ENCODE measurements around the gene RPS6KC1. TPM values are rescaled to one million over a fixed set of nuclear protein-coding genes. Genes with fewer than 3 reads are reported as not detected.
"Not testable (repeated sequence)": the region's sequence is repeated elsewhere in the genome, so short reads cannot be mapped to it uniquely, and the experiment has no call there.

The RPS6KC1 gene
- total RNA-seq, 1 experiment from 2014 or later, result 33.4 TPM

DNA sequence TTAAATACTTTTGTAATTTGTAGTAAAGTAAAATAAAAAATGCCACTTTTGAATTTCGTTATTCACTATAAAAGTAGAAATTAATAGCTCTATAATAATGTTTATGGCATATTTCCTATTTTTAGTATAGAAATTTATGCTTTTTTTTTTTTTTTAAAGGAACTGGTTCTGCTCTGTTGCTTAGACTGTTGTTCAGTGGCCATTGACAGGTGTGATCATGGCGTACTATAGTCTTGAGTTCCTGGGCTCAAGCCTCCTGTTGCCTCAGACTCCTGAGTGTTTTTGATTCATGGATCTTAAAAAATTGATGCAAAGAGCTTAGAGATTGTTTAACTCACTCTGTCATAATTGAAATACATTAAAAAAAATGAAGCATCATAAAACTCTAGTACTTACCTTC lies 53.6 kb downstream of the RPS6KC1 start:
- no peak for DNase-seq (ENCODE audit: extremely low read depth, low read depth)

DNA sequence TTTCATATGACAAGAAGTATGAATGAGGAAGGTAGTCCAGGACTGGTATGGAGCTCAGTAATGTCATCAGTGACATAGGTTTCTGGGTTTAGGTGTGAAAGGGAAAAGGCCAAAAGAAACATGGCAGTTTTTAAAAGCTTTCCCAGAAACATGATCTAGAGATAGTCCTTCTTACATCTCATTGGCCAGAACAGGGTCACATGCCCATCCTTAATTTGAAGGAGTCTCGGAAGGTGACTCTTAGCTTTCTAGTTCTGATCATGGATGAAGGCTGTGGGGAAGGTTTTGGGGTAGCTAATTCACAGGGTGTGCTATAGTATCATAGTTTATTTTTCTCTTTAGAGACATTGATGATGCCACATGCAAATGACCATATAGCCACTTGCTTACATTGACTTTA lies 55.3 kb downstream of the RPS6KC1 start:
- DNase-seq (ENCODE audit: extremely low read depth, low read depth), result no peak

DNA sequence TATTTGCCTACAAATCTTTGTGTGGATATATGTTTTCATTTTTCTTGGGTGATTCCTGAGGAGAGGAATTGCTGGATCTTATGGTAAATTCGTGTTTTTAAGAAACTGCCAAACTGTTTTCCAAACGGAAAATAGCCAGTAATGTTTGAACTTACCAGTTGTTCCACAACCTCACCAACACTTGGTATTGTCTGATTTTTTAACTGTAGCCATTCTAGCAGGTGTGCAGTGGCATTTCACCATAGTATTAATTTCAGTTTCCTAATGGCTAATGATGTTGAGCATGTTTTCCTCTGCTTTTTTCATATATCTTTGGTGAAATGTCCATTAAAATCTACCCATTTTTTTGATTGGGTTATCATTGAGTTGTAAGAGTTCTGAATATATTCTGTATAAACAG lies 56.6 kb downstream of the RPS6KC1 start:
- DNase-seq (ENCODE audit: extremely low read depth, low read depth), result no peak

DNA sequence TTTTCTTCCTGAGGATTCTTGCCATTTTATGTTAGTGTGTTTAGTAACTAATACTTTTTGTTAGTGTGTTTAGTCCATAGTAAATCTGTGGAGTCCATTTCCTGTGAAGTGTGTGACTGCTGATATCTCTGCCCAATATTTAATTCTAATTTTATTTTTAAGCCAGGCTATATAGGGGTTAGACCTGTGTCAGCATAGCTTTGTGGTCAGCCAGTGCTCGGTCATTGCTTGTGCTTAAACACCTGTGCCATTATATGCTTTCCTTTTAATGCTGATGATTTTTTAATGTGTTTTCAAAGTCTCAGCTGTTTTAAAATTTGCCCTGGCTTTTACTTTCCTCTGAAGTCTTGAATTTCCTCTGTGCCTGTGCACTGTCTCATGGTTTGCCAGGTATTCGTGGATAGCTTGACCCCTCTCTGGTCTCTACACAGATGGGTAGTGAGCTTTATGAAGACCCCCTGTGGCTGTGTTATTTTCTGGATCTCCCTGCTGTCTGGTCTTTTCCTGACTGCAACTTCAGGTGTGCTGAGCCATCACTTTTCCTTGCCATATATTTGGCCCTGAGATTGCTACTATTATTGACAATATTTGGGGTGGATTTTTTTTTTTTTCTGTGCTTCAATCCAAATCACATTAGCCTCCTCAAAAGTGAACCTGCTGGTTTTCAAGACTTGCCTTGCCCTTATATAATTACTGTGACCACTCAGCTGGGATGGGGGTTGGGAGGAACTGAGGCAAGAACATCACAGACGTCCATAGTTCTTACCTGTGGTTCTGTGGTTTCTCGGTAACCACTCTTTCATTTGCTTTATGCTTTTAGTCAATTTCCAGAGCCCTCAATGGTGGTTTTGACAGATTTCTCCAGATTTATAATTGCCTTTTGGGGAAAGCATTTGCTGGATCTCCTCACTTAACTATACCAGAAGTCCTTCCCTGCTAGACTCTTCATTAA lies 59.6 kb downstream of the RPS6KC1 start:
- no peak for DNase-seq (ENCODE audit: extremely low read depth, low read depth)

DNA sequence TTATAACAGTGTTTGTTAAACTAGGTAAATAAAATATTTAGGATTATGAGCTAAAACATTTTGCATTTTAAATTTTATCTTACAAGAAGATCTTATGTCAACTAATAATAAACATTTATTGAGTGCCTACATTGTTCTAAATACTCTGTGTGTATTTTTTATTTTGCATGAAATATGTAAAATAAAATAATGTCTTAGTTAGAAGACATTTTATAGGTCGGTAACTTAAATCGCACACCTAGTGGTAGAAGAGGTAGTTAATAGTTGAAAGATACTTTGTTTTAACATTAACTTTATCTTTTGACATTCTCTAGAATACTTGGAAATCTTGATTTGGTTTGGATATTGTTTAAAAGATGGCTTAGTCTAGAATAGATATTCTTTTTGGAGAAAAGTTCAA lies 60.5 kb downstream of the RPS6KC1 start:
- no peak for DNase-seq (ENCODE audit: extremely low read depth, low read depth)

DNA sequence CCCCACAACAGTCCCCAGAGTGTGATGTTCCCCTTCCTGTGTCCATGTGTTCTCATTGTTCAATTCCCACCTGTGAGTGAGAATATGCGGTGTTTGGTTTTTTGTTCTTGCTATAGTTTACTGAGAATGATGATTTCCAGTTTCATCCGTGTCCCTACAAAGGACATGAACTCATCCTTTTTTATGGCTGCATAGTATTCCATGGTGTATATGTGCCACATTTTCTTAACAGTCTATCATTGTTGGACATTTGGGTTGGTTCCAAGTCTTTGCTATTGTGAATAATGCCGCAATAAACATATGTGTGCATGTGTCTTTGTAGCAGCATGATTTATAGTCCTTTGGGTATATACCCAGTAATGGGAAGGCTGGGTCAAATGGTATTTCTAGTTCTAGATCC lies 61.7 kb downstream of the RPS6KC1 start:
- DNase-seq (ENCODE audit: extremely low read depth, low read depth), result not testable (repeated sequence)

DNA sequence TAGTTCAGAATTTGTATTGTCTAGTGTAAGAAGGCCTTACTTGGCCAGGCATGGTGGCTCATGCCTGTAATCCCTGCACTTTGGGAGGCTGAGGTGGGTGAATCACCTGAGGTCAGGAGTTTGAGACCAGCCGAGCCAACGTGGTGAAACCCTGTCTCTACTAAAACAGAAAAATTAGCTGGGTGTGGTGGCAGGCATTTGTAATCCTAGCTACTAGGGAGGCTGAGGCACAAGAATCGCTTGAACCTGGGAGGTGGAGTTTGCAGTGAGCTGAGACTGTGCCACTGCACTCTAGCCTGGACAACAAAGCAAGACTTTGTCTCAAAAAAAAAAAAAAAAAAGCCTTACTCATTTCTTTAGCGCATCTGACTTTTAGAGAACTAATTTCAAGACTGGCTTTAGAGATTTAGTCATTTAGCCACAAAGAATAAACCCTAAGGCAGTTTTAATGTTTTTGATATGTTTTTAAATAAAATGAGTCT lies 66.7 kb downstream of the RPS6KC1 start:
- DNase-seq (ENCODE audit: extremely low read depth, low read depth), result not testable (repeated sequence)

DNA sequence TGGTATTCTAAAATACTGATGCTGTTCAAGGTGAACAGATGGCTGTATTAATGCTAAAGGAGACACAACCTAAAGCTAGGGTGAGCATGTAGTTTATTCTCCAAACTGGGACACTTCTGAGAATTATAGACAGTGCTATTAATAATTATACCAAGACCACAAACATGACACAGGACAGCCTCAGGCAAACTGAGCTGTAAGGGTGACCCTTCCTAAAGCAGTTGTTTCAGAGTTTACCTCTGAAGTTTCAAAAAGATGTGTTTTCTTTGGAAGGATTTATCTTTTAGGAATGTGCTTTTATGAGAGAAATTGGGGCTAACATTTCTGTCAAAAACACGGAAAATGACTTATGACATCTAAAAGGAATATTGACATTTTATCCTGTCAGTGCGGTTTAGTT lies 68.8 kb downstream of the RPS6KC1 start:
- DNase-seq (ENCODE audit: extremely low read depth, low read depth), result no peak

DNA sequence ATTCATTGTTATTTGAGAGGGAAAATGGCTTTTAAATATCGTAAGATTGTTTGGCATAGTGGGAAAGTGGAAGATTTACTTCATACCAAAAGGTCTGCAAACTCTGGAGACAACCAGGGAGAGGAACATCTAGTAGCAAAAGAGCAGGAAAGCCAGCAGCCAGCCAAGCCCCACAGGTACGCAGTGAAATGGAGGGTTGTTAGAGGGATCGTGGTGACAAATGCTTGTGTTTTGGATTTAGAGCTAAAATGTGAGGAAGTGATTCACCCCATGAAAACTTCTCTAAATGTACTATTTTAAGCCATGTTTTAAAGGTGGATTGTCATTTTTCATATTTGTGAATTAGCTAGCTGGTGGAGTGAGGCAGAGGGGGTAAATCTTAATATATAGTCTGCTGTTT lies 69.3 kb downstream of the RPS6KC1 start:
- DNase-seq (ENCODE audit: extremely low read depth, low read depth), result no peak

DNA sequence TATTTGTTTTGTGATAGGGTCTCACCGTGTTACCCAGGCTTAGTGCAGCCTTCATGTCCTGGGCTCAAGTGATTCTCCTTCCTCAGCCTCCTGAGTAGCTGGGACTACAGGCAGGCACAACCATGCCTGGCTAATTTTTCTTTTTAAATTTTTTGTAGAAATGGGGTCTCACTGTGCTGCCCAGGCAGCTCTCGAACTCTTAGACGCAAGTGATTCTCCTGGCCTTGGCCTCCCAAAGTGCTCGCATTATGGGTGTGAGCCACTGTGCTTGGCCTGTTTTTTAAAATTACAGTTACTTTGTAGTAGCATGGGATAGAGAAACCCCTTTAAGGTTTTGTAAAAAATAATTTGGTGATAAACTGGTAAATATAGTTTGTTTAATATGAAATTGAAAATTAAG lies 69.9 kb downstream of the RPS6KC1 start:
- DNase-seq (ENCODE audit: extremely low read depth, low read depth), result no peak

DNA sequence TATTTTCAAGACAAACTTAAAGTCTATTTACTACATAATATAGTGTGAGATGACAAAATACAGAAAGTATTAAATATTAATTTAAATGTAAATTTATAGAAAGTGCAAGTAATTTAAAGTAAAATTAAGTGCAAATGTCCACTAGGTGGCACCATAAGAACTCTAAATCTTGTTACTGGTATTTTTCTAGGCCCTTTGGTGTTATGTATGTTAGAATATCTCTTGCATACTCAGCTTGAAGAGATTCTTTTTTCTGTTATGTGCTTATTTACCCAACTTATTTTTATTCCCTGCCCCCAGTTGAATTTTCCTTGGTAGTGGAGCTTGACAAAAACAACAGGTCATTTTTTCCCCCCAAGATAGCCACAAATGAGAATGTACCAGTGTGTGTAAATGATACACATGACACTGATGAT lies 71.5 kb downstream of the RPS6KC1 start:
- peak; percentile 43 for DNase-seq (ENCODE audit: extremely low read depth, low read depth)

DNA sequence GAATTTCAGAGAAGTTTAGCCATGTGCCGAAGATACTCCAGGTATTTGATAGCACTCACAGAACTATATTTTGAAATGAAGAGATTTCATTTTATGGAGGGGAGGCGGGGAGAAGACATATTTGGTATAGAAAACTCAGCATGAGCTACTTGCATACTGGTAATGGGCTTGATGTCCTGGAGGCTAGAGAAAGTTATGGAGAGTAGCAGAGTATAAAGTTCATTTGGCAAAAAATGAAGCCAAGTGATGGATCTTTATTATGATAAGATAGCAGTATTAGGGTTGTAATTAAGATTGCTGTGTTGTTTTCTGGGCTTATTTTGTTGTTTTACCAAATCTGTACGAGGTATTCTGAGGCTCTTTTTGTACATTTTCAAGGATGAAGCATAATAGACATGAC lies 72.0 kb downstream of the RPS6KC1 start:
- DNase-seq (ENCODE audit: extremely low read depth, low read depth), result no peak

DNA sequence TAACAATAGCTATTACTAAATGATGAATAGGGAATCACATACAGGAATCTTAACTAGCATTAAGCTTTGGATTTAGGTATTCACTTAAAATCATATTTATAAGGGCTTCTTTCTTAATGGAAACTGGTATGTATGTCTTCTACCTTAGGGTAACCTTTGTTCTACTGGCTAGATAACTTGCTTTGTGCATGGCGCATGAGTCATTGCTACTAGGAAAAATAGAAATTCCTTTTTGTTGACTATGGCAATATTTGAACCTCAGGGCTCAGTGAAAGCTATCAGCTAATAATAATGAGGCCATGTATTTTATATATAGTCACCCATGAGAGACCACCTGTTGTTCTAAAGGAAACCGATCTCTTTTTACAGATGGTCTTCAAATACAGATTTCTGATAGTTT lies 72.5 kb downstream of the RPS6KC1 start:
- DNase-seq (ENCODE audit: extremely low read depth, low read depth), result no peak

DNA sequence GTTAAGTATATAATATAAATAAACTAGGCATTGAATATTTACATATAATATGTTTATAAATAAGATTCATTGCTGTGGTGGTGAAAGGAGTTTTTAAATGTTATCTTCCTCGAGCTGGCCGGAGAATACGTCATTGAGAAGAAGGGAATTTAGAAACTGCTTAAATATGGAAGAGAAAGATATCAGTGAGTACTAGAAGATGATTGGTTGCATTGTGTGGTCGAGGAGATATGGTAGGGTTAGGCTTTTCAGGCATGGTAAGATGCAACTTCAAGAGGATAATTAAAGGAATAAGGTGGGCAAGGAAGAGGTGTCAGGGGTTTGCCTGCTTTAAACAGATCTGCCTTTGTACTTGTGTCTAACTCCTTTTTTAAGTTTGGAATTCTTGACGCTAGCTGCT lies 73.5 kb downstream of the RPS6KC1 start:
- DNase-seq (ENCODE audit: extremely low read depth, low read depth), result no peak

DNA sequence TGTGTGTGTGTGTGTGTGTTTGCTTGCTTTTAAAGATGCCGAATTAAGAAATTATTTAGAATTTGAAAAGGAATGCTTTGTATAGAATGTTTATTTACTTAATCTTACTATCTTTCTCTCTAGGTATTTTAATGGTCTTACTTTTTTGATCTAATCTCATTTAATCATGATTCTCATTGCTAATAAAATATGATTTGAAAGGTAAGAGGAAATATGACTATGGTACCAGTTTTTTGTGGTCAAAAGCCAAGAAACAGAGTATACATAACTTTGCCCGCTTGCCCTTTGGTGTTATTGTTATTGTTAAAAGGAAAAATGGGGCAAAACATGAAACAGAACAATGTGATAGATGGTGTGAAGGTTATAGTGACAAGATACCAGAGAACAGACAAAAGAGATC lies 74.6 kb downstream of the RPS6KC1 start:
- DNase-seq (ENCODE audit: extremely low read depth, low read depth), result no peak

DNA sequence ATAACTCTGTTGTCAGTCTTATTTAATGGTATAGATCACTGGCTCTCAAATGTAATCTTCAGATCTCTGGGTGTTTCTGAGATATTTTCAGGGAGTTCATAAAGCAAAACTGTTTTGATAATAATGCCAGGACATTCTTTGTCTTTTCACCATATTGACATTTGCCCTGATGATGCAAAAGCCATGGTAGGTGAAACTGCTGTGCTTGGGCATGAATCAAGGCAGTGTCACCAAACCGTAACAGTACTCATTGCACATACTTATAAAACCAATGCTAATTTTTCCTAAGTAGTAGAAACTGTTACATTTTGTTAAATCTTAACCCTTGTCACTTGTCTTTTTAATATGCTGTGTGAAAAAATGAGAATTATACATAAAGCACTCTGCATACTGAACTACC lies 76.0 kb downstream of the RPS6KC1 start:
- no peak for DNase-seq (ENCODE audit: extremely low read depth, low read depth)

DNA sequence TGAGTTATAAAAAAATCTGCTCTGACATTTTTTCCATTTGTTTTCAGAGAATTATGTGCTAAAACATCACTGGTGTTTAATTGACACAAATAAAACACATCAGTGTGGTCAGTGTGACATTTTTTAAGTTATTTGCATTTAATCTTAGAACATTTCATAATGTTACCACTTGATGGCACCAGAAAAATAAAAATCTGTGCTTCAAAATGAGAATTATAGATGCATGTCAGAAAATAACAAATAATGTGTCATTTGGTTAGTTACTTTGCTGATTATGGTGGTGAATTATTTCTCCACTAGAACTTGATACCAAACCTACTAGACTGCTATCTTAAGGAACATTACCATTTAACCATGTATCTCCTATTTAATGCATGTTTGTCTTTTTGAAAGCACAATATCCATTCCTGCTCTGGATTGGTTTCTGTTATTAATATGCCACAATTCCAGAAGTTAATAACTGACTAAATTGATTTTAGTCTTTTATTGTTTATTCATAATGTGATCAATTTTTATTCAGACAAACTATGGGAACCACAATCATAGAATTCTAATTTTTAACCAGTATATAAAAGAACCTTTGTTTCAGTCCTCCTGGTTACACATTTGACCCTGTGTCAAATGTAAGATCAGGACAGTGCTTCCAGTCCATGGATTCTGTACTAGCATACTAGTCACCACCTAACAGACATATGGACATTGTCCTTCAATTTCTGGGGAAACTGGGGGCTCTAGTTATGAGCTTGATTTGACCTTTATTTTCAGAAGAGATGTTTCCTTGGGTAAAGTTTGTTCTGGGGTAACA lies 81.0 kb downstream of the RPS6KC1 start:
- DNase-seq (ENCODE audit: extremely low read depth, low read depth), result no peak

DNA sequence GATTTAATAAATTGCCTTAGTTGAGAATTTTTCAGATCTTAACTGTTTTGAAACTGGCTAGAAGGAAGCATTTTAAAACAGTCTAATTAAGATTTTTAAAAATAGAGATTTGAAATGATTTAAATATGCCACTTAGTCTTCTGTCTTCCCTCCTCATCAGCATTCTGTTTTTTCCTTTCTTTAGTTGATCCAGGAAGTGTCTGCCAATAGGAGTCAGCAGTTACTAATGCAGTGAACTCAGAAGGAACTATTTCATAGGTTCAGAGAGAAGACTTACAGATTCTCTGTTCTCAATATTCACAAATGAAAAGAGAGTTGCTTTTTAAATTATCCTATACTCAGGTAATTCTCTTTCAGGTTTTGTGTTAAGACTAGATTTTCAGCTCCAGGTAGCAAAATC lies 84.5 kb downstream of the RPS6KC1 start:
- no peak for DNase-seq (ENCODE audit: extremely low read depth, low read depth)

DNA sequence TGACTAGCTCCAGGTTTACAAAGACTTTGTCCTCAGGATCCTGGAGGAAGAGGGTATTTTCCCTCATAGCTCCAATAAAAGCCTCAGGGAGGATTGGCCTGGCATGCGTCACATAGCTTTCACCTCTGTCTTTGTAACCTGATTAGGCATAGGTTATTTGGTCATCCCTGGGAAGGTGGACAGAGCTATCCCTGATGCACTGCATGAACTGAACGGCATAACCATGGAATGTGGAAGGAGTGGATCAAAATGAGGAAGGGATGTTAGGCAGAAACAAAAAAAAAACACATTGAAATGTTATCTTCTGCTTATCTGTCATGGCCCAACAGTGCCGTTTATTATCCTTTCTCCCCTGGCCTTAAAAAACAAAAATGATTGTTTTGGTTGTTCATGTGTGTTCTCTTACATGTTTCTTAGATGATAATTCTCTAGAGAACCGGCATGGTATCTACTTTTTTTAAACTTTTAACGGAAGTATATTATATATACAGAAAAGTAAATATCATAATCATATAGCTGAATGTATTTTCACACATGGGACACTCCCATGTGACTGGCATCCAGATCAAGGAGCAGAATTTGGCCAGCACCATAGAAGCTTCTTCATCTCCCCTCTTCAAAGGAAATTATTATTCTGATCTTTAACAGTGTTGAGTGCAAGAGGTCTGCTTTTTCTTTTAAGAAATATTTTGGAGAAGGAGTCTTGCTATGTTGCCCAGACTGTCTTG lies 85.3 kb downstream of the RPS6KC1 start:
- DNase-seq (ENCODE audit: extremely low read depth, low read depth), result no peak

DNA sequence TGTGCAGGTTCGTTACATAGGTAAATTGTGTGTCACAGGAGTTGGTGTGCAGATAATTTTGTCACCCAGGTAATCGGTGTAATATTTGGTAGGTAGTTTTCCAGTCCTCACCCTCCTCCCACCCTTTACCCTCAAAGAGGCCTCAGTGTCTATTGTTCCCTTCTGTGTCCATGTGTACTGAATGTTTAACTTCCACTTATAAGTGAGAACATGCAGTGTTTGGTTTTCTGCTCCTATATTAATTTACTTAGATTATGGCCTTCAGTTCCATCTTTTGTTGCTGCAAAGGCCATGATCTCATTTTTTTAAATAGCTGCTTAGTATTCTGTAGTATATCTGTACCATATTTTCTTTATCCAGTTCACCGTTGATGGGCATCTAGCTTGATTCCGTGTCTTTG lies 87.3 kb downstream of the RPS6KC1 start:
- DNase-seq (ENCODE audit: extremely low read depth, low read depth), result no peak

DNA sequence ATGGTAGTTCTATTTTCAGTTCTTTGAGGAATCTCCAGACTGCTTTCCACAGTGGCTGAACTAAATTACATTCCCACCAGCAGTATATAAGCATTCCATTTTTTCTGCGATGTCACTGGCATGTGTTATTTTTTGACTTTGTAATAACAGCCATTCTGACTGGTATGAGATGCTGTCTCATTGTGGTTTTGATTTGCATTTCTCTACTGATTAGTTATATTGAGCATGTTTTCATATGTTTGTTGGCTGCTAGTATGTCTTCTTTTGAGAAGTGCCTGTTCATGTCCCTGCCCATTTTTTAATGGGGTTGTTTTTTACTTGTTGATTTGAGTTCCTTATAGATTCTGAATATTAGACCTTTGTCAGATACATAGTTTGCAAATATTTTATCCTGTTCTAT lies 87.9 kb downstream of the RPS6KC1 start:
- DNase-seq (ENCODE audit: extremely low read depth, low read depth), result no peak

Data from NCI-H460 (cell line).